Measurements from ENCODE around the gene NPR1.
"Not testable (repeated sequence)": the region's sequence is repeated elsewhere in the genome, so short reads cannot be mapped to it uniquely, and the experiment has no call there.

Gene NPR1

DNA sequence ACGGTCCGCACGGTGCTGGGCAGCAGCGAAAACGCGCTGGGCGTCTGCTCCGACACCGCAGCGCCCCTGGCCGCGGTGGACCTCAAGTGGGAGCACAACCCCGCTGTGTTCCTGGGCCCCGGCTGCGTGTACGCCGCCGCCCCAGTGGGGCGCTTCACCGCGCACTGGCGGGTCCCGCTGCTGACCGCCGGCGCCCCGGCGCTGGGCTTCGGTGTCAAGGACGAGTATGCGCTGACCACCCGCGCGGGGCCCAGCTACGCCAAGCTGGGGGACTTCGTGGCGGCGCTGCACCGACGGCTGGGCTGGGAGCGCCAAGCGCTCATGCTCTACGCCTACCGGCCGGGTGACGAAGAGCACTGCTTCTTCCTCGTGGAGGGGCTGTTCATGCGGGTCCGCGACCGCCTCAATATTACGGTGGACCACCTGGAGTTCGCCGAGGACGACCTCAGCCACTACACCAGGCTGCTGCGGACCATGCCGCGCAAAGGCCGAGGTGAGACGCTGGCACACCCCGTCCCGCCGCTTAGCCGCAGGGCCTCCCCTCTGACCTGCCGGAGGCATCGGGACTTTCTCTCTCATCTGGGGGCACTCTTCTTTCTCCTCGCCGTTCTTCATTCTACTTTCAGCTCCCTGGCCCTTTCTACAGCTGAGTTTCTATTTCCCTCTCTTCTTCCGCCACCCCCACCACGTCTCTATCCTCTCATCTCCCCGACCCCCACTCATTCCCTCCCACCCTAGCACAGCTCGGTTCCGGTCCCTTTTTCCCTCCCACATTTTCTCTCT lies 1.0 kb downstream of the NPR1 start:
- DNase-seq (ENCODE audit: low read depth) = no peak

DNA sequence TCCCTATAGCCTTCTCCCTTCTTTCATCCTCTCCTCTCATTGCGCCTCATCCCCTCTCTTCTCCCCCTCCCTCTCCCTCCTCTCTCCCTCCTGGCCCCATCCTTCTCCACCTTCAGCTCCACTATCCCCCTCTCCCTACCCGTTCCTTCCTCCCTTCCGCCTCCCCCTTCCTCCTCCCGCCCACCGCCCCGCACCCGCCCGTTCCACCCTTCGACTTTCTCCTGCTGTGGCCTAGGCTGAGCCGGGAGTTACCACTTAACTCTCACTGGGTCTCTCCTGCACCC lies 1.6 kb downstream of the NPR1 start:
- no peak for DNase-seq (ENCODE audit: low read depth)

DNA sequence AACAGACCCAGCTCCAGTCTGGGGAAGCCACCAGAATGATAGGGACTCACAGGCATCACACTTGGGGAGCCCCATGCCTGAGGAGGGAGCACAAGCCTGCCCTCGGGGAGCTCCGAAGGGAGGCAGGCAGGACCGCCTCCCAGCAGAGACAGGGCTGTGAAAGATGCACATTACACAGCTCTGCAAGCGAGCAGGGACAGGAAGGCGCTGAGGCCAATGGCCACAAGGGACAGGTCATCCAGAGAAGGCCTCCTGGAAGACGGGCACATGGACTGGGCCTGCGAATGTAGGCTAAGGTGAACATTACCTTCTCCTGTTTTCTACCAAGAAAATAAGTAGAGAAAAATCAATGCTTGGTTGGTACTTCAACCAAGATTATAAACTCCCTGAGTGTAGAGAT lies 4.2 kb downstream of the NPR1 start:
- DNase-seq (ENCODE audit: low read depth) = no peak

DNA sequence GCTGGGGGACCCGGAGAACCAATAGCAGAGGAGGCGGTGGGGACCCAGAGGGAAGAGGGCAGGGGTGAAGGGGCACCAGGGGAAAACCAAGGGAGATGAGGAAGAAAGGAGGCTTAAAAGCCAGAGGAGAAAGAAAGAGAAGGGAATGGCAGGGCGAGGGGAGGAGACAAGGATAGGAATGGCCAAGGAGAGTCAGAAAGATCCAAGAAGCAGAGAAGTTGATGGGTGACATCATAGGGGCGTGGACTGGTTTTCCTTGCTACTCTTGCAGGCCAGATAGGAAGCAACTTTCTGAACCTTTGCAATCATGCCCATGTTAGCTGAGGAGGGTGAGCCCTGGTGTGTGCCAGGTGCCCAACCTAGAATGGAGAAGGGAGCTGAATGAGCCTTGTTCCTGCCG lies 5.4 kb downstream of the NPR1 start:
- no peak for DNase-seq (ENCODE audit: low read depth)

DNA sequence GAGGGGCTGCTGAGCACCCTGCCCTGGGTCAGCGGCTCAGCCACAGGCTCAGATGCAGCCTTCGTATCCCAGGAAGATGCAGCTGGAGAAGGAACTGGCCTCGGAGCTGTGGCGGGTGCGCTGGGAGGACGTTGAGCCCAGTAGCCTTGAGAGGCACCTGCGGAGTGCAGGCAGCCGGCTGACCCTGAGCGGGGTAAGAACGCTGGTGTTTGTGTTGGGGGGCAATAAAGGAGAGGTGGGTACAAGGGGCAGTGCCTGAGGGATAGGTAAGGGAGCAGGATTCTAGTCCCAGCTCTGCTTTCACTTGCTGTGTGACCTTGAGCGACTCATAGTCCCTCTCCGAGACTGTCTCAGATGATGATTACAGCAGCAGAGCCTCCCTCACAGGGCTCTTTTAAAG lies 6.4 kb downstream of the NPR1 start:
- no peak for DNase-seq (ENCODE audit: low read depth)

DNA sequence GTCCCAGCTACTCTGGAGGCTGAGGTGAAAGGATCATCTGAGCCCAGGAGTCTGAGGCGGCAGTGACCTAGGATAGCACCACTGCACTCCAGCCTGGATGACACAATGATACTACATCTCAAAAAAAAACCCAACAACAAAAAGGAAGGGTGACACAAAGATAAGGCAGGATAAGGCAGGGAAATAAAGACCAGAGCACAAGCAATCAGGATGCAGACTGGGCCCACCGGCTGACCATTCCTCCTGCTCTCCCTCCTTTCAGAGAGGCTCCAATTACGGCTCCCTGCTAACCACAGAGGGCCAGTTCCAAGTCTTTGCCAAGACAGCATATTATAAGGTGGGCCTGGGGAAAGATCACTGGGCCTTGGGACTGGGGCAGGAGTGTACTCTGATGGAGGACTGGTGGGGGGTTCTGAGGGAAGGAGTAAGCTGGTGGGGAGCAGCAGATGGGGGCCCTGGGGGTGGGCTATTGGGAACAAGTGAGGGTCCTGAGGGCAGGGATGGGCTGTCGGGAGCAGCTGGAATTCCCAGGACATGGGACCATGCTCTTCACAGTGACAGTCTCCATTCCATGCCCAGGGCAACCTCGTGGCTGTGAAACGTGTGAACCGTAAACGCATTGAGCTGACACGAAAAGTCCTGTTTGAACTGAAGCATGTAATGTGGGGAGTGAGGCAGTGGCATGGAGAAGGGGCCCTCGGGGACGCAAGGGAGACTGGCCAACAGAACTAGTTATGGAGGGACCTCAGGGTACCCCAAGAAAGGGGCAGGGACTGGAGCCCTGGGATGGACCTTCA lies 7.3 kb downstream of the NPR1 start:
- no peak for DNase-seq (ENCODE audit: low read depth)

DNA sequence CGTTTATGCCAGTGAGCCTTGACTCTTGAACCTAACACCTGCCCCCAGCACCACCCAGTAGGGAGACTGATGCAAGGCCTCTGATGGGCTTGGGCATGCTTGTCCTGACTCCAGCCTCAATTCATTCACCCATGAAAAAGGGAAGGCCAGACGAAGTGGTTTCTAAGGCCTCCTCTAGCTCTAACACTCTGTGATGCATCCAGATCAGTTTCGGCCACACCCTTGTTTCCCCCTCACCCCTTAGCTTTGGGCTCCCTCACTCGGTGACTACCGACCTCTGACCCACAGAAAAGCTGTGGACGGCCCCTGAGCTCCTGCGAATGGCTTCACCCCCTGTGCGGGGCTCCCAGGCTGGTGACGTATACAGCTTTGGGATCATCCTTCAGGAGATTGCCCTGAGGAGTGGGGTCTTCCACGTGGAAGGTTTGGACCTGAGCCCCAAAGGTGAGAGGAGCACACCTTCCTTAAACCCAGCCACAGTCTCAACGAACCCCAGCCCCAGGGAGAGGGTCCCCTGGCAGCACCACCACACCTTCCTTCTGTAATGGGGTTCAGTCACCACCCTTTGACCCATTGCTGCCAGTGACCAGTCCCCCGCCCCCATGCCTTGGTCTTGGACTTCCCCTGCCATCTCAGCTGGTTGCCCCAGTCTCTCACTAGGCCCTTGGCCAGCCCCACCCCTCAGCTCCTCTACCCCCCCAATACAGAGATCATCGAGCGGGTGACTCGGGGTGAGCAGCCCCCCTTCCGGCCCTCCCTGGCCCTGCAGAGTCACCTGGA lies 9.0 kb downstream of the NPR1 start:
- DNase-seq (ENCODE audit: low read depth) = no peak

DNA sequence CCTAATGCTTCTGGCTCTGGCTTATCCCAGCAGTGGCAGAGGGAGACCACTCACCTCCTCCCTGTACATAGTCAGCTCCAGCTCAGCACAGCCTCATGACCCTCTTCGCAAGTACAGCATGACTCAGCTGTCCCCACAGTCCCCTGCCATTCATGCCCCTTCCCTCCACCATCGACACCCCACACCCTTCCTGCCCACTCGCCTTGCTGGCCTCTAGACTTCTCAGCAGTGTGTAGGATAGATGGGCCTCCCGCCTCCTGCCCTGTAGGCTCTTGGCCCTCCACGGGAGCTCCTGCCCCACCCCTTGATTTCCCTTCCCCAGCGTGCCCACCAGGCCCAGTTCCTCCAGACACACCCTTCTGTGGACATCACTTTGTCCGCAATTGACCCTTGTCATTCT lies 9.8 kb downstream of the NPR1 start:
- no peak for DNase-seq (ENCODE audit: low read depth)

DNA sequence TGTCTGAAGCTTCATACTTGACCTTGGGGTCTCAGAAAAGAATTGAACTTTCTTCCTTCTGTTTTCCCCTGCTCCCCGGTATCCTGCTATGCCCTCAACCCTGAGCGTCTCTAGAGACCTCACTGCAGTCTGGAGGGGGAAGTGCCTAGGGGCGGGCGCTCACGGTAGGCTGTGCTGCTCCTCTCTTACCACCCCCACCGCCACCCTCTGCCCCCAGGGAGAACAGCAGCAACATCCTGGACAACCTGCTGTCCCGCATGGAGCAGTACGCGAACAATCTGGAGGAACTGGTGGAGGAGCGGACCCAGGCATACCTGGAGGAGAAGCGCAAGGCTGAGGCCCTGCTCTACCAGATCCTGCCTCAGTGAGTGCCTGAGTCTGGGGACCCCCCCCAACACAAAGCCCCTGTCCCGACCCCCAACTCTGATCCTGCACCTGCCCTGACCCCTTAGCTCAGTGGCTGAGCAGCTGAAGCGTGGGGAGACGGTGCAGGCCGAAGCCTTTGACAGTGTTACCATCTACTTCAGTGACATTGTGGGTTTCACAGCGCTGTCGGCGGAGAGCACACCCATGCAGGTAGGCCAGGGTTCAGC lies 10.3 kb downstream of the NPR1 start:
- DNase-seq (ENCODE audit: low read depth) = no peak

DNA sequence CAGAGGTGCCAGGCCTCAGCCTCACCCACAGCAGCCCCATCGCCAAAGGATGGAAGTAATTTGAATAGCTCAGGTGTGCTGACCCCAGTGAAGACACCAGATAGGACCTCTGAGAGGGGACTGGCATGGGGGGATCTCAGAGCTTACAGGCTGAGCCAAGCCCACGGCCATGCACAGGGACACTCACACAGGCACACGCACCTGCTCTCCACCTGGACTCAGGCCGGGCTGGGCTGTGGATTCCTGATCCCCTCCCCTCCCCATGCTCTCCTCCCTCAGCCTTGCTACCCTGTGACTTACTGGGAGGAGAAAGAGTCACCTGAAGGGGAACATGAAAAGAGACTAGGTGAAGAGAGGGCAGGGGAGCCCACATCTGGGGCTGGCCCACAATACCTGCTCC lies 15.0 kb downstream of the NPR1 start:
- DNase-seq (ENCODE audit: low read depth) = no peak

DNA sequence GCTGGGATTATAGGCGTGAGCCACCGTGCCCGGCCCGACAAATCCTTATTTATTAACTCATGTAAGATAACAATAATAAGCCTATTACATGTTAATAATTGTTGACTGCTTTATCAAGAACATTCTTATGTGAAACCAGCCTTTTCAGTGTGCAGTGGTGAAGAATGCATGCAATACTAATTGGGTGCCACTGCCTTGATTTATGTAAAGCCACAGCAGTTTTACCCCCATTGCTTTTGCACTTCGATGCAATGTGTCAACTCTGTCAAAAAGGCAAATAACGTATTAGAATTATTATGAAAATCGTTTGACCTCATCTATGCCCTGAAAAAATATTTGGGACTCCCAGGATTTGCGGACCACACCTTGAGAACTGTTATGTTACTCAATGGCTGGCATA lies 18.3 kb downstream of the NPR1 start:
- no peak for DNase-seq (ENCODE audit: low read depth)

DNA sequence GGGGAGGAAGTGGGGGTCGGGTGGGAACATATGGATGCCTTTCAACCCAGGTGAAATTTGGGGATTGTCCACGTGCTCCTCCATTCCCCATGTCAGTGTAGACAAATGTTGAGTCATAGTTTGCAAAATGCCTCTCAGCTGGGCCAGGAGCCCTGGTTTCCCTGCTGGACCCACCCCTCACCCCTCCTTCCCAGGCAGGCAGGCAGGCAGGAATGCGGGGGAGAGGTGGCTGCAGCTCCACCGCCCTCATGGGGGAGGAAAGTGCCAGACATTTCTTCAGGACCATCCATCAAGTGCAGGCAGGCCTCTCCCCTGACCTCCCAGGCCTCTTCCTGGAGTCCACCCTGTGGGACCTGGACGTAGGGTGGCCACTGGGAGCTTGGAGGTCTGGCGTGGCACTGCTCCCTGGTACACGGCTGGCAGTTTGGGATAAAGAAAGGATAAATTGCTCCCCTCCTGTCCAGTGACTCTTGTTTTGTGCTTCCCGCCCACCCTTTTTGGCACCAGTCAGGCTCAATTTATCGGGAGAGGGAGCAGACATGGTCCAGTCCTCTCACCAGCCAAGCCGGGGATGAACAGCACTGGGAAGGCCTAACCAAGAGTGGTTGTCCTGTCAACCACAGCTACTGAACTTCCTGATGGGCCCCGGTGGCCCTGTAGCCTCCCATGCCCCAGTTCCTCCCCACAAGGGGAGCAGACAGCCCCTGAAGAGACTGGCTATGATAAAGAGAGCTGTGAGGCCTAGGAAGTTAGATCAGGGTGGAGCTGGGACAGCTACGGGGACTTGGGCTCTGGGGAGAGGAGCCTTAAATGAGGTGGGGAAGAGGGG lies 18.9 kb downstream of the NPR1 start:
- no peak for DNase-seq (ENCODE audit: low read depth)

DNA sequence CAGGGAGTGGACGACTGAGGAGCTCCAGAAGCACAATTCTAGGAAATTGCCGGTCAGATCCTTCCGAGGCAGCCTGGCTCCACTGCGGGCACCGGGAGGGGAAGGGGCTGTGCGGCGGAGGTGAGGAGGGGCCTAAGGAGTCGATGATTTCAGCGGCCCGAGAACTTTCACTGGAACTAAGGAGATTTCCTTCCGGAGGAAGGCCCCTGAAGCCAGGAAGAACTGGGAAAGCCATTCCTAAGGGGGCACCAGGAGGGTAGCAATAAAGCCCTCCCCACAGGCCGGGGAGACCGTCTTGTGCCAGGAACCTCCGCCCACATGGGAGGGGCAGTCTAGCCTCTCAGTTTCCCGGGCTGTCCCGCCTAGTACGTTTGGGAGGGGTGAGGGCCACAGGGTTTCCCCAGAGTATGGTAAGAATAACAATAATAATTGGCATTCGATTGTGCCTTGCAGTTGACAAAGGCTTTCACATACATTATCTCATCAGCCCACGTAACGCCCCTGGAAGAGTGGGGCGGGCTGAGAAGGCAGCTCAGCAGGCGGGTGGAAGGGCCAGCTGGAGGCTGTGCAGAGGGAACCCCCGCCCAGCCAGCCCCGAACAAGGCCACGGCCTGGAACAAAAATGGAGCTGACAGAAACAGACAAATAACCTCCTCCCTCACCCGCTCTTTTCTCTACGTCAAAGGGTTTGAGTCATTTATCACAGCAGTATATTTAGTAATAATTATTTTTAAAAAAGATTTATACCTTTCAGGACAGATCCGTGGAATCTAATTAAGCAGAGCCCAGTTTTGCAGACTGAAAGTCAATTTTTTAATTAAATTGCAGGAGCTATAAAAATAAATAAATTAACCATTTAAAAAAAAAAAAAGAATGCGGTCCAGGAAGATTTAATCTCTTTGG lies 19.8 kb downstream of the NPR1 start:
- no peak for DNase-seq (ENCODE audit: low read depth)

DNA sequence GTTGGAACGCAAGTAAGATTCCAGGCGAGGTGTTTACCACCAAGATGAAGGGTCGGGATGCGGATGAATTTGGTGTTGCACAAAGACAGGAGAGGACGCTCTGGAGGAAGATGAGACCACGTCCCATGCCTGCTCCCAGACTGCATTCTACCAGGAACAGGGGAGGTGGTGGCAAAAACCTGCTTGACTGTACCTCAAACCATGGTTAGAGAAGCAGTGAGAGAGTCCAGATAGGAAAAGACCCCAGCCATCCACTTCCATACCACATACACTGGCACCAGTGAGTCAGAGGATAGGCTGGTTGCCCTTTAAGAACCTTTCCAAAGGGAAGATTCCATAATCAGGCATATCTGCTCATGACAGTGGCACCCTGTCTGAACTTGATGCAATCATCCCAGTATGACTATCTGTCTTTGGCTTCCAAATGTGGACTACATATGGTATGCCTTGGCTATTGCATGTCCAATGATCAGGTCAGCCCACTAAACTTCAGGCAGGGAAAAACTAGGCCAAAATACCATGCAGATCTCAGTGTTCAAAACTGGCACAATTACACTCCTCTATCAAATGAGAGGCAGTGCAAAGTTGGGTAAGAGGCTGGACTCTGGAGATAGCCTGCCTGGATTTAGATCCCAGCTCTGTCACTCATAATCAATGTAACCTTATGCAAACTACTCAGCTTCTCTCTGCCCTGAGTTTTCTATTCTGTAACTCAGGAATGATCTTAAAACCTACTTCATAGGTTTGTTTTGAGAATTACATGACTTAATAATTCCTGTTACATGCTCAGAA lies 20.6 kb downstream of the NPR1 start:
- no peak for DNase-seq (ENCODE audit: low read depth)

DNA sequence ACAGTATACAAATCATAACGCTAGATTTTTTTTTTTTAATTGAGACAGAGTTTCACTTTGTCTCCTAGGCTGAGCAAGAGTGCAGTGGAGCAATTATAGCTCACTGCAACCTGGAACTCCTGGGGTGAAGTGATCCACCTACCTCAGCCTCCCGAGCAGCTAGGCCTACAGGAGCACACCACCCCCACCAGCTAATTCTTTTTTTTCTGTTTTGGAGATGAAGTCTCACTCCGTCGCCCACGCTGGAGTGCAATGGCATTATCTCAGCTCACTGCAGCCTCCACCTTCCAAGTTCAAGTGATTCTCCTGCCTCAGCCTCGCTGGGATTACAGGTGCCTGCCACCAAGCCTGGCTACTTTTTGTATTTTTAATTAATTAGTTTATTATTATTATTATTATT lies 21.3 kb downstream of the NPR1 start:
- DNase-seq (ENCODE audit: low read depth) = no peak

DNA sequence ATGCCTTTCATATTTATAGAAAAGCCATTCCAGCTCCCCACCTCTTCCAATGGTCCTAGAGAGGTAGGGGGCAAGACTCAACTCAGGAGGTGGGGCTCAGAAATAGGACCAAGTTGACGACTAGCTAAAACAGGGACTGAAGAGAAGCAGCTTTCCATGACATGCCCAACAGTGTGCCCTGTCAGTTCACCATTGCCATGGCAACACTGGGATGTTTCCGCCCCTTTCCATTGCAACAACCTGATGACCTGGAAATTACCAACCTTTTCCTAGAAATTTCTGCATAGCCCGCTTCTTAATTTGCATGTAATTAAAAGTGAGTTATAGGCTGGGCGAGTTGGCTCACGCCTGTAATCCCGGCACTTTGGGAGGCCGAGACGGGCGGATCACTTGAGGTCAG lies 27.0 kb downstream of the NPR1 start:
- no peak for DNase-seq (ENCODE audit: low read depth)

DNA sequence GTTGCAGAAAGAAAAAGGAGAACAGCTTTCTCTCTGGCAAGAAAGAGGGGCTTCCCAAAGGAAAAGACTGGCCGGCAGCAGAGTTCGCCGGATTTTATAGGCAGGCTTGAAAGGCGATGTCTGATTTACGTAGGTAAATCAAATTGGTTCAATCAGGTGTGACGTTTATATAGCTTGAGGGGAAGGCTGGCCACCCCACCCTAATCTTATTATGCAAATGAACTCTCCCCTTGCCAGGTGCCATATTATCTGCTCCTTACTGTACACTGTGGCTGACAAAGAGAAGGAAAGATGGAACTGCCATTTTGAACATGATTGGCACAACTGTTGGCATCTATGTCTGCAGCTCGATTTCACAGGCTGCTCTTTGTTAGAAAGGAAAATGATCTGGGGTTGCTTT lies 32.5 kb downstream of the NPR1 start:
- DNase-seq (ENCODE audit: low read depth) = no peak

DNA sequence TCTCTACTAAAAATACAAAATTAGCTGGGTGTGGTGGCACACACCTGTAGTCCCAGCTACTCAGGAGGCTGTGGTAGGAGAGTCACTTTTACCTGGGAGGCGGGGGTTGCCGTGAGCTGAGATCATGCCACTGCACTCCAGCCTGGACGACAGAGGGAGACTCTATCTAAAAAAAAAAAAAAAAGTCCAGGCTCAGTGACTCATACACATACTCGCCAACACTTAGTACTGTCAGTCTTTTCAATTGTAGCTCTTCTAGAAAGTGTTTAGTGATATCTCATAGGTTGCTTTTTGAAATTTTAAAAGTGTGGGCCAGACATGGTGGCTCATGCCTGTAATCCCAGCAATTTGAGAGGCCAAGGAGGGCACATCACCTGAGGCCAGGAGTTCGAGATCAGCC lies 37.7 kb downstream of the NPR1 start:
- not testable (repeated sequence) for DNase-seq (ENCODE audit: low read depth)

DNA sequence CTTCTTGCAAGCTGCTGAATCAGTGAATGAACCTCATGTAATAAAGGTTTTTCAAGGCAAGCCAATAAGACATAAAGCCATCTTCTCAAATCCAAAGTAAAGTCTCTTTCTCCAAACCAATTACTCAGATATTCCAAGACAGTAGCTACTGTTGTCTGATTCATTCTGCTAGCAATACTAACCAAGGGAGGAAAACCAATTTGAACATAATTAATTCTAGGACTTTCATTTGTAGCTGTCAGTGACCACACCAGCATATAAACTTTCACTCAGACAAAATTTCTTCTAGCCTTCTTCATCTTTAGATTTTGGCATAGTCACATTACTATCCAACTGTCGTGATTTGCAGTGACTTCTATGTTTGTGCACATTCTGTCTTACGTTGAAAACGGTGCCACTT lies 38.8 kb downstream of the NPR1 start:
- no peak for DNase-seq (ENCODE audit: low read depth)

DNA sequence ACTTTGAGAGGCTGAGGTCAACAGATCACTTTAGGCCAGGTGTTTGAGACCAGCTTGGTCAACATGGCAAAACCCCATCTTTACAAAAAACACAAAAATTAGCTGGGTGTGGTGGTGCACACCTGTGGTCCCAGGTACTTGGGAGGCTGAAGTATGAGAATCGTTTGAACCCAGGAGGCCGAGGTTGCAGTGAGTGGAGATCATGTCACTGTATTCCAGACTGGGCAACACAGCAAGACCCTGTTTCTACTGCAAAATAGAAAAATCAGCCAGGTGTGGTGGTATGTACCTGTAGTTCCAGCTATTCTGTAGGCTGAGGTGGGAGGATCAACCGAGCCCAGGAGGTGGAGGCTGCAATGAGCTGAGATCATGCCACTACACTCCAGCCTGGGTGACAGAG lies 45.2 kb downstream of the NPR1 start:
- no peak for DNase-seq (ENCODE audit: low read depth)
